DOHH2 (cell line): ENCODE results near the gene MAP3K4.

Experiments
- CTCF ChIP-seq: fragments of 200-600 bp; sonication (generic); IDR thresholded peaks from one replicate; pipeline ENCODE4 v1.5.1; 2014; ENCODE audit warnings: antibody characterized with exemption, mild to moderate bottlenecking, low read depth, low read length; ENCODE audit not compliant: poor library complexity, severe bottlenecking
- EZH2phosphoT487 ChIP-seq: fragments of 200-600 bp; sonication (generic); IDR thresholded peaks from 2 replicates; pipeline ENCODE4 v1.6.1; 2017; ENCODE audit warnings: borderline replicate concordance, mild to moderate bottlenecking, antibody characterized with exemption, low read length, moderate library complexity, mixed read lengths

GRCh38 chr6:160979061-160979708 is 12.4 kb upstream of the MAP3K4 start:
- no peak for TF ChIP-seq CTCF
- TF ChIP-seq EZH2phosphoT487, result no peak
